KOPT-K1 (cell line): ENCODE measurements around the gene TMEM266.

Experiments used
- H3K27ac ChIP-seq: fragments of 200-600 bp; sonication (generic); 2 replicates; pipeline ENCODE4 v1.5.1; 2016; ENCODE audit warnings: antibody characterized with exemption, mild to moderate bottlenecking, low read depth, low read length; ENCODE audit not compliant: poor library complexity, severe bottlenecking
- H3K36me3 ChIP-seq: fragments of 200-600 bp; sonication (generic); 2 replicates; pipeline ENCODE4 v1.5.1; 2017; ENCODE audit warnings: antibody characterized with exemption, mild to moderate bottlenecking, low read length, moderate library complexity; ENCODE audit not compliant: insufficient read depth
- H3K9me3 ChIP-seq: fragments of 200-600 bp; sonication (generic); 2 replicates; pipeline ENCODE4 v1.5.1; 2017; ENCODE audit warnings: antibody characterized with exemption, low read length, mild to moderate bottlenecking; ENCODE audit not compliant: insufficient read depth, poor library complexity, severe bottlenecking

Gene TMEM266

GRCh38 chr15:76173317-76173834 is 113.6 kb downstream of the TMEM266 start:
- Histone ChIP-seq H3K36me3 (no peaks in the 10 kb centered on the region), H3K27ac (no peak overlapping the region), H3K9me3 (no peaks in the 10 kb centered on the region)

GRCh38 chr15:76174654-76175053 is 114.9 kb downstream of the TMEM266 start:
- Histone ChIP-seq H3K27ac (no peak overlapping the region), H3K36me3 (no peaks in the 10 kb centered on the region), H3K9me3 (no peaks in the 10 kb centered on the region)

- Histone ChIP-seq H3K27ac (no peak overlapping the region), H3K9me3 (no peaks in the 10 kb centered on the region), H3K36me3 (no peaks in the 10 kb centered on the region)
These were observed 115.7 kb downstream of the TMEM266 start for GRCh38 chr15:76175442-76175841.

- Histone ChIP-seq H3K27ac (no peak overlapping the region), H3K36me3 (no peaks in the 10 kb centered on the region), H3K9me3 (no peaks in the 10 kb centered on the region)
These were observed 116.3 kb downstream of the TMEM266 start for GRCh38 chr15:76176059-76176458.

GRCh38 chr15:76176487-76177085 is 116.8 kb downstream of the TMEM266 start:
- Histone ChIP-seq H3K36me3 (no peaks in the 10 kb centered on the region), H3K27ac (no peak overlapping the region), H3K9me3 (no peaks in the 10 kb centered on the region)

GRCh38 chr15:76177491-76178040 is 117.8 kb downstream of the TMEM266 start:
- H3K36me3 ChIP-seq = no peaks in the 10 kb centered on the region
- H3K27ac ChIP-seq = no peak overlapping the region
- no peaks in the 10 kb centered on the region for H3K9me3 ChIP-seq

- Histone ChIP-seq H3K27ac (no peak overlapping the region), H3K9me3 (no peaks in the 10 kb centered on the region), H3K36me3 (no peaks in the 10 kb centered on the region)
These were observed 118.7 kb downstream of the TMEM266 start for GRCh38 chr15:76178296-76179000.

GRCh38 chr15:76179023-76179422 is 119.2 kb downstream of the TMEM266 start:
- Histone ChIP-seq H3K9me3 (no peaks in the 10 kb centered on the region), H3K27ac (no peak overlapping the region)

GRCh38 chr15:76180321-76180720 is 120.5 kb downstream of the TMEM266 start:
- Histone ChIP-seq H3K36me3 (no peaks in the 10 kb centered on the region), H3K9me3 (no peaks in the 10 kb centered on the region), H3K27ac (no peak overlapping the region)

More at GRCh38 chr15:76179023-76179422, 119.2 kb downstream of the TMEM266 start:
- H3K36me3 ChIP-seq = no peaks in the 10 kb centered on the region

GRCh38 chr15:76181705-76182107 is 121.9 kb downstream of the TMEM266 start:
- no peak overlapping the region for H3K27ac ChIP-seq
- no peaks in the 10 kb centered on the region for H3K36me3 ChIP-seq
- H3K9me3 ChIP-seq = no peaks in the 10 kb centered on the region

GRCh38 chr15:76183930-76184649 is 124.3 kb downstream of the TMEM266 start:
- no peaks in the 10 kb centered on the region for H3K36me3 ChIP-seq
- H3K9me3 ChIP-seq = no peaks in the 10 kb centered on the region
- no peak overlapping the region for H3K27ac ChIP-seq

GRCh38 chr15:76184650-76185035 is 124.9 kb downstream of the TMEM266 start:
- Histone ChIP-seq H3K27ac (no peak overlapping the region), H3K9me3 (no peaks in the 10 kb centered on the region), H3K36me3 (no peaks in the 10 kb centered on the region)

GRCh38 chr15:76185716-76186115 is 125.9 kb downstream of the TMEM266 start:
- H3K36me3 ChIP-seq = no peaks in the 10 kb centered on the region
- no peaks in the 10 kb centered on the region for H3K9me3 ChIP-seq
- H3K27ac ChIP-seq = no peak overlapping the region

GRCh38 chr15:76187163-76187562 is 127.4 kb downstream of the TMEM266 start:
- no peak overlapping the region for H3K27ac ChIP-seq
- H3K9me3 ChIP-seq = no peaks in the 10 kb centered on the region

GRCh38 chr15:76189106-76189505 is 129.3 kb downstream of the TMEM266 start:
- no peak overlapping the region for H3K27ac ChIP-seq
- H3K36me3 ChIP-seq = no peaks in the 10 kb centered on the region
- no peaks in the 10 kb centered on the region for H3K9me3 ChIP-seq

More at GRCh38 chr15:76187163-76187562, 127.4 kb downstream of the TMEM266 start:
- no peaks in the 10 kb centered on the region for H3K36me3 ChIP-seq
